Neural cell (in vitro differentiated cells): ENCODE measurements around the gene PCDHGA8. TPM values are rescaled to one million over a fixed set of nuclear protein-coding genes. Genes with fewer than 3 reads are reported as not detected.

ENCODE experiments used
- H2AFZ ChIP-seq: fragments of 200-600, 300-800 bp; sonication (generic), shearing (Covaris generic); 2 replicates; pipeline ENCODE4 v1.6.0; 2014; ENCODE audit warnings: low read depth, mild to moderate bottlenecking, antibody characterized with exemption, low read length, moderate library complexity
- H3F3A ChIP-seq: fragments of 200-600 bp; shearing (Covaris generic); 2 replicates; pipeline ENCODE4 v1.6.1; 2016; ENCODE audit warnings: mild to moderate bottlenecking, moderate library complexity, mixed read lengths, antibody characterized with exemption, low read length; ENCODE audit not compliant: insufficient read depth, poor library complexity, severe bottlenecking
- H3K27ac ChIP-seq: fragments of 200-600, 300-800 bp; sonication (generic), shearing (Covaris generic); 2 replicates; pipeline ENCODE4 v1.5.1; 2014; ENCODE audit warnings: mild to moderate bottlenecking, low read length, moderate library complexity
- H3K27me3 ChIP-seq: fragments of 300-800, 200-600 bp; sonication (generic), shearing (Covaris generic); 2 replicates; pipeline ENCODE4 v1.6.0; 2014; ENCODE audit warnings: mild to moderate bottlenecking, low read depth, low read length, moderate library complexity; ENCODE audit not compliant: insufficient read depth
- H3K36me3 ChIP-seq: fragments of 300-800, 200-600 bp; sonication (generic), shearing (Covaris generic); 2 replicates; pipeline ENCODE4 v1.5.1; 2014; ENCODE audit warnings: mild to moderate bottlenecking, antibody characterized with exemption, low read length, moderate library complexity; ENCODE audit not compliant: insufficient read depth
- H3K4me2 ChIP-seq: fragments of 300-800, 200-600 bp; sonication (generic), shearing (Covaris generic); 2 replicates; pipeline ENCODE4 v1.6.0; 2014; ENCODE audit warnings: mild to moderate bottlenecking, low read length
- H3K4me3 ChIP-seq: fragments of 300-800, 200-600 bp; sonication (generic), shearing (Covaris generic); 2 replicates; pipeline ENCODE4 v1.5.1; 2014; ENCODE audit warnings: mild to moderate bottlenecking, low read length, moderate library complexity
- H3K79me2 ChIP-seq: fragments of 200-600 bp; shearing (Covaris generic); replicated peaks from 2 replicates; pipeline ENCODE4 v1.6.0; 2014; ENCODE audit warnings: mild to moderate bottlenecking, low read length, moderate library complexity; ENCODE audit not compliant: insufficient read depth
- H3K9ac ChIP-seq: fragments of 300-800, 200-600 bp; sonication (generic), shearing (Covaris generic); 2 replicates; pipeline ENCODE4 v1.6.1; 2016; ENCODE audit warnings: mild to moderate bottlenecking, low read length, mixed read lengths
- H3K9me2 ChIP-seq: fragments of 200-600 bp; shearing (Covaris generic); 2 replicates; pipeline ENCODE4 v1.6.1; 2016; ENCODE audit warnings: mild to moderate bottlenecking, low read length, mixed read lengths; ENCODE audit not compliant: insufficient read depth
- H3K9me3 ChIP-seq: fragments of 200-600, 300-800 bp; sonication (generic), shearing (Covaris generic); 2 replicates; pipeline ENCODE4 v1.6.1; 2016; ENCODE audit warnings: mild to moderate bottlenecking, mixed run types, low read length, moderate library complexity, mixed read lengths
- H4K20me1 ChIP-seq: fragments of 200-600 bp; shearing (Covaris generic); 2 replicates; pipeline ENCODE4 v1.6.1; 2016; ENCODE audit warnings: mild to moderate bottlenecking, mixed run types; ENCODE audit not compliant: insufficient read depth
- CTCF ChIP-seq: fragments of 450-650 bp; IDR thresholded peaks from 2 replicates; pipeline ENCODE4 v1.5.1; 2014; ENCODE audit warnings: antibody characterized with exemption, mild to moderate bottlenecking, moderate library complexity; ENCODE audit not compliant: poor library complexity, severe bottlenecking
- EP300 ChIP-seq: fragments of 450-650 bp; conservative IDR thresholded peaks from 2 replicates; pipeline ENCODE4 v1.6.1; 2014; ENCODE audit warnings: antibody characterized with exemption, mild to moderate bottlenecking, moderate library complexity; ENCODE audit not compliant: poor library complexity, severe bottlenecking
- EZH2 ChIP-seq: fragments of 200-600, 300-800 bp; shearing (Covaris generic), sonication (generic); IDR thresholded peaks from 2 replicates; pipeline ENCODE4 v1.6.1; 2014; ENCODE audit warnings: antibody characterized with exemption, low read length, borderline replicate concordance, mild to moderate bottlenecking; ENCODE audit not compliant: insufficient read depth, poor library complexity, severe bottlenecking
- MXI1 ChIP-seq: fragments of 450-650 bp; conservative IDR thresholded peaks from 2 replicates; pipeline ENCODE4 v1.6.1; 2014; ENCODE audit warnings: antibody characterized with exemption, mild to moderate bottlenecking; ENCODE audit not compliant: poor library complexity, severe bottlenecking
- POLR2AphosphoS5 ChIP-seq: IDR thresholded peaks from 2 replicates; pipeline ENCODE4 v1.6.1; 2012
- RAD21 ChIP-seq: fragments of 450-650 bp; conservative IDR thresholded peaks from 2 replicates; pipeline ENCODE4 v1.6.1; 2014; ENCODE audit warnings: antibody characterized with exemption, mild to moderate bottlenecking, moderate library complexity
- REST ChIP-seq: IDR thresholded peaks from 2 replicates; pipeline ENCODE4 v1.6.1; 2012; ENCODE audit warnings: borderline replicate concordance
- SMC3 ChIP-seq: fragments of 450-650 bp; conservative IDR thresholded peaks from 2 replicates; pipeline ENCODE4 v1.6.1; 2014; ENCODE audit warnings: antibody characterized with exemption, mild to moderate bottlenecking, moderate library complexity; ENCODE audit not compliant: poor library complexity
- TAF1 ChIP-seq: IDR thresholded peaks from 2 replicates; pipeline ENCODE4 v1.6.1; 2012; ENCODE audit warnings: low read depth
- polyA plus RNA-seq: library from polyadenylated mRNA; depleted of rRNA; stranded (reverse); fragments of >200 nt; gene quantifications from 2 replicates; pipeline ENCODE4 v1.2.3, GENCODE V29; 2014

The PCDHGA8 gene
- polyA plus RNA-seq, 1 donor from 2014 or later: 0.19 TPM

GRCh38 chr5:141359790-141360426 is 32.5 kb upstream of the PCDHGA8 start, which contains the start of gene PCDHGB2:
Gene PCDHGB2 (plus strand): TSS chr5:141359994. CDS start chr5:141360136, 142 bp downstream.
- no peak within 1 kb of the TSS for H3K4me3 ChIP-seq
- no peaks in the 10 kb centered on the region for H3F3A ChIP-seq
- H3K4me2 ChIP-seq: no peak within 1 kb of the TSS
- H3K36me3 ChIP-seq: no peaks in the 10 kb centered on the region
- no peaks in the 10 kb centered on the region for H3K79me2 ChIP-seq
- TF ChIP-seq MXI1 (no peak), EZH2 (no peak), TAF1 (no peak), SMC3 (no peak), EP300 (no peak), POLR2AphosphoS5 (no peak), REST (no peak), RAD21 (no peak), CTCF (no peak)
- H3K9me3 ChIP-seq: peaks cover 48% of the 10 kb centered on the region
- H4K20me1 ChIP-seq: no peaks in the 10 kb centered on the region
- H3K9me2 ChIP-seq: no peaks in the 10 kb centered on the region
- H3K27ac ChIP-seq: no peak within 1 kb of the TSS
- H3K9ac ChIP-seq: no peak within 1 kb of the TSS
- no peaks in the 10 kb centered on the region for H3K27me3 ChIP-seq
- no peak within 1 kb of the TSS for H2AFZ ChIP-seq

- H3K9me2 ChIP-seq: no peaks in the 10 kb centered on the region
- H3K36me3 ChIP-seq: no peaks in the 10 kb centered on the region
- H3K4me2 ChIP-seq: no peak overlapping the region
- no peaks in the 10 kb centered on the region for H3K79me2 ChIP-seq
- no peak overlapping the region for H2AFZ ChIP-seq
- H3K9ac ChIP-seq: no peak overlapping the region
- no peaks in the 10 kb centered on the region for H4K20me1 ChIP-seq
- peaks cover 44% of the 10 kb centered on the region for H3K9me3 ChIP-seq
- H3F3A ChIP-seq: no peaks in the 10 kb centered on the region
- H3K27ac ChIP-seq: no peak overlapping the region
- H3K27me3 ChIP-seq: no peaks in the 10 kb centered on the region
- H3K4me3 ChIP-seq: no peak overlapping the region
- TF ChIP-seq RAD21: no peak
- no peak for TF ChIP-seq EP300
- TF ChIP-seq SMC3: no peak
- TF ChIP-seq POLR2AphosphoS5: no peak
- no peak for TF ChIP-seq MXI1
These were observed 31.7 kb upstream of the PCDHGA8 start for GRCh38 chr5:141360685-141361084.
